ENCODE results near the gene MRC1.

MRC1 gene

GRCh38 chr10:17795813-17796594, 13.1 kb upstream of the MRC1 start:
- no peak for DNase-seq (ENCODE audit: low read depth in 2 of 2)

GRCh38 chr10:17801507-17801906, 7.6 kb upstream of the MRC1 start:
- no peak for DNase-seq (ENCODE audit: low read depth in 2 of 2)

- DNase-seq (ENCODE audit: low read depth in 2 of 2), result no peak
These were observed 6.8 kb upstream of the MRC1 start for GRCh38 chr10:17802350-17802749.

GRCh38 chr10:17802976-17803375, 6.2 kb upstream of the MRC1 start:
- DNase-seq (ENCODE audit: low read depth in 2 of 2), result no peak

GRCh38 chr10:17805330-17805729, 3.8 kb upstream of the MRC1 start:
- DNase-seq (ENCODE audit: low read depth in 2 of 2), result no peak

- DNase-seq (ENCODE audit: low read depth in 2 of 2), result no peak
These were observed 3.1 kb upstream of the MRC1 start for GRCh38 chr10:17805921-17806577.

- no peak for DNase-seq (ENCODE audit: low read depth in 2 of 2)
These were observed 2.2 kb downstream of the MRC1 start for GRCh38 chr10:17811146-17811865.

GRCh38 chr10:17814973-17815372, 5.8 kb downstream of the MRC1 start:
- DNase-seq (ENCODE audit: low read depth in 2 of 2), result no peak

- DNase-seq (ENCODE audit: low read depth in 2 of 2), result no peak
These were observed 7.1 kb downstream of the MRC1 start for GRCh38 chr10:17816199-17816598.

- DNase-seq (ENCODE audit: low read depth in 2 of 2), result no peak
These were observed 8.2 kb downstream of the MRC1 start for GRCh38 chr10:17817316-17817715.

GRCh38 chr10:17817790-17818189, 8.6 kb downstream of the MRC1 start:
- no peak for DNase-seq (ENCODE audit: low read depth in 2 of 2)

- no peak for DNase-seq (ENCODE audit: low read depth in 2 of 2)
These were observed 10.7 kb downstream of the MRC1 start for GRCh38 chr10:17819836-17820235.

- no peak for DNase-seq (ENCODE audit: low read depth in 2 of 2)
These were observed 11.8 kb downstream of the MRC1 start for GRCh38 chr10:17820943-17821342.

- no peak for DNase-seq (ENCODE audit: low read depth in 2 of 2)
These were observed 12.7 kb downstream of the MRC1 start for GRCh38 chr10:17821893-17822292.

GRCh38 chr10:17831341-17831740, 22.2 kb downstream of the MRC1 start:
- DNase-seq (ENCODE audit: low read depth in 2 of 2), result no peak

- DNase-seq (ENCODE audit: low read depth in 2 of 2), result no peak
These were observed 22.7 kb downstream of the MRC1 start for GRCh38 chr10:17831896-17832295.

- no peak for DNase-seq (ENCODE audit: low read depth in 2 of 2)
These were observed 24.5 kb downstream of the MRC1 start for GRCh38 chr10:17833656-17834055.

- DNase-seq (ENCODE audit: low read depth in 2 of 2), result no peak
These were observed 26.5 kb downstream of the MRC1 start for GRCh38 chr10:17835688-17836087.

- DNase-seq (ENCODE audit: low read depth in 2 of 2), result no peak
These were observed 27.8 kb downstream of the MRC1 start for GRCh38 chr10:17836942-17837341.

GRCh38 chr10:17838080-17838648, 29.0 kb downstream of the MRC1 start:
- DNase-seq (ENCODE audit: low read depth in 2 of 2), result no peak

GRCh38 chr10:17841050-17841449, 31.9 kb downstream of the MRC1 start:
- DNase-seq (ENCODE audit: low read depth in 2 of 2), result no peak

- DNase-seq (ENCODE audit: low read depth in 2 of 2), result no peak
These were observed 33.5 kb downstream of the MRC1 start for GRCh38 chr10:17842641-17843040.
